ENCODE results near the gene IDE. TPM values are rescaled to one million over a fixed set of nuclear protein-coding genes. Genes with fewer than 3 reads are reported as not detected.

IDE gene
- total and polyA plus RNA-seq, 2 of the 4 experiments (the other 2 are of a cell fraction), result 9.3 to 27.4 TPM

DNA sequence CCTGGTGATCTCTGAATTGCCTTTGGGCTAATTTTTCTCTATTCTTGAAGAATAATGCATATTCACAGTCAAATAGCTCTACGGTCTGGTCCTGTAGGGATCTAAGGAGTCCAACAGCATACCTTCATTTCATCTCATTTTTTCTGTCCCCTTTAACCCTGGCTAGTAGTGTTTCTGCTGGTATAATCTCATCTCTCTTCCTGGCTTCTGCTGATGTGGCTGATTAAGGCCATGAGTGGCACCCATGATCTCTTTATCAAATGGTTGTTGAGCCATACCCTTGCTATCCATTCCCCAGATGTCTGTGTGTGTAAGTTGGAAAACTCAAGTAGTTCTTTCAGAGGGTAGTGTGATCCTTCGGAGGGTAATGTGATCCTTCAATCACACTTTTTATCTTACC is 163.4 kb downstream of the IDE start:
- H3K18ac ChIP-seq (ENCODE audit: low read depth, low read length), result no peak overlapping the region
- in situ Hi-C loops (cut with MboI; ENCODE audit: low sequenced_read_pairs) (no loop called here), intact Hi-C loops (cut with micrococcal nuclease) (no loop called here), dilution Hi-C loops (cut with HindIII; ENCODE audit: low sequenced_read_pairs, unreplicated experiment) (no loop called here)
- H3K27me3 ChIP-seq (ENCODE audit: control insufficient read depth, insufficient read depth, low read length), result peaks cover 11% of the 10 kb centered on the region
- no peak overlapping the region; the same call in 1 of the 2 replicates for H3K23ac ChIP-seq (ENCODE audit: low read depth, low read length)
- no peak overlapping the region for H3K4me2 ChIP-seq (ENCODE audit: low read depth, low read length)
- H4K91ac ChIP-seq (ENCODE audit: insufficient read depth, low read depth, low read length), result no peak overlapping the region
- H3K36me3 ChIP-seq (ENCODE audit: control insufficient read depth, insufficient read depth, low read length), result no peaks in the 10 kb centered on the region
- no peak overlapping the region for H2BK120ac ChIP-seq (ENCODE audit: low read depth, low read length)
- no CpG with 5 or more reads among the region's 2 CpGs for WGBS, 2 experiments (ENCODE audit: extremely low coverage in 2 of 2, insufficient read length in 1 of 2)
- no peaks in the 10 kb centered on the region for H4K20me1 ChIP-seq (ENCODE audit: insufficient read depth, low read length)
- no peak overlapping the region for H3K27ac ChIP-seq (ENCODE audit: insufficient read depth, low read length)
- no peak overlapping the region for H2AK9ac ChIP-seq (replicated peaks; ENCODE audit: low read depth, low read length, poor library complexity)
- no peak overlapping the region for H3K14ac ChIP-seq (replicated peaks; ENCODE audit: low read depth, low read length)
- H2BK20ac ChIP-seq (ENCODE audit: low read depth, low read length), result no peak overlapping the region
- no peak overlapping the region for H2BK15ac ChIP-seq (ENCODE audit: low read depth, low read length)
- no peak overlapping the region for H2AK5ac ChIP-seq (ENCODE audit: low read depth, low read length)
- H3K4ac ChIP-seq (ENCODE audit: low read depth, low read length), result no peak overlapping the region
- ATAC-seq (ENCODE audit: low read depth) (no peak), DNase-seq (no peak)
- no TSS peak for BruUV-seq (replicated peaks)
- no peak overlapping the region for H2AFZ ChIP-seq (replicated peaks; ENCODE audit: low read length, poor library complexity)
- H3K9me3 ChIP-seq (ENCODE audit: control insufficient read depth, insufficient read depth, low read length), result no peaks in the 10 kb centered on the region
- H3K9ac ChIP-seq (ENCODE audit: low read depth, low read length), result no peak overlapping the region
- no peak overlapping the region for H4K5ac ChIP-seq (ENCODE audit: low read depth, low read length)
- no peak overlapping the region for H4K8ac ChIP-seq (ENCODE audit: low read depth in 2 of 2, low read length in 2 of 2)
- H3K4me3 ChIP-seq (ENCODE audit: insufficient read depth, low read depth, low read length), result no peak overlapping the region
- TF ChIP-seq, protein P1, sequence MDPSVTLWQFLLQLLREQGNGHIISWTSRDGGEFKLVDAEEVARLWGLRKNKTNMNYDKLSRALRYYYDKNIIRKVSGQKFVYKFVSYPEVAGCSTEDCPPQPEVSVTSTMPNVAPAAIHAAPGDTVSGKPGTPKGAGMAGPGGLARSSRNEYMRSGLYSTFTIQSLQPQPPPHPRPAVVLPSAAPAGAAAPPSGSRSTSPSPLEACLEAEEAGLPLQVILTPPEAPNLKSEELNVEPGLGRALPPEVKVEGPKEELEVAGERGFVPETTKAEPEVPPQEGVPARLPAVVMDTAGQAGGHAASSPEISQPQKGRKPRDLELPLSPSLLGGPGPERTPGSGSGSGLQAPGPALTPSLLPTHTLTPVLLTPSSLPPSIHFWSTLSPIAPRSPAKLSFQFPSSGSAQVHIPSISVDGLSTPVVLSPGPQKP (IDR thresholded peaks at IDR 0.05; ENCODE audit: borderline replicate concordance, low read depth, low read length), result no peak
- TF ChIP-seq USF2 (IDR thresholded peaks at IDR 0.05; ENCODE audit: low read depth, low read length), result no peak
- no peak for TF ChIP-seq MXI1 (IDR thresholded peaks at IDR 0.05; ENCODE audit: borderline replicate concordance, low read depth, low read length)
- TF ChIP-seq CHD1 (IDR thresholded peaks at IDR 0.05; ENCODE audit: low read depth, low read length), result no peak
- no peak for TF ChIP-seq RFX5 (IDR thresholded peaks at IDR 0.05; ENCODE audit: low read depth, low read length)
- no peak for TF ChIP-seq RCOR1 (IDR thresholded peaks at IDR 0.05; ENCODE audit: insufficient replicate concordance, low read length)
- no peak for TF ChIP-seq FOS (IDR thresholded peaks at IDR 0.05; ENCODE audit: low read depth, low read length)
- TF ChIP-seq MAFK (IDR thresholded peaks at IDR 0.05; ENCODE audit: low read depth, low read length), result no peak
- no peak for TF ChIP-seq POLR2A (IDR thresholded peaks at IDR 0.05; ENCODE audit: low read depth, low read length)
- no peak for TF ChIP-seq RAD21 (IDR thresholded peaks at IDR 0.05; ENCODE audit: low read length)
- no peak for TF ChIP-seq CEBPB (IDR thresholded peaks at IDR 0.05; ENCODE audit: low read depth, low read length)
- TF ChIP-seq BHLHE40 (IDR thresholded peaks at IDR 0.05; ENCODE audit: low read depth, low read length), result no peak
- no peaks in the 10 kb centered on the region for H3K4me1 ChIP-seq (ENCODE audit: control insufficient read depth, insufficient read depth, low read length)
- no peak overlapping the region for H3K56ac ChIP-seq (ENCODE audit: extremely low read depth, insufficient read depth, low read length)
- no peaks in the 10 kb centered on the region for H3K9me1 ChIP-seq (ENCODE audit: insufficient read depth, low read length)
- POLR2A ChIA-PET (ENCODE audit: unreplicated experiment), result no interaction called here
- CTCF ChIA-PET, result no interaction called here
- H3K79me1 ChIP-seq (ENCODE audit: low read depth in 1 of 2, low read length in 2 of 2), result no peaks in the 10 kb centered on the region
- H2BK5ac ChIP-seq (ENCODE audit: low read depth, low read length, poor library complexity, severe bottlenecking), result no peak overlapping the region
